ENCODE measurements around the gene ANTXRL. TPM values are rescaled to one million over a fixed set of nuclear protein-coding genes. Genes with fewer than 3 reads are reported as not detected.
"Not testable (repeated sequence)": the region's sequence is repeated elsewhere in the genome, so short reads cannot be mapped to it uniquely, and the experiment has no call there.

The ANTXRL gene
- total RNA-seq, 1 donor = not detected

DNA sequence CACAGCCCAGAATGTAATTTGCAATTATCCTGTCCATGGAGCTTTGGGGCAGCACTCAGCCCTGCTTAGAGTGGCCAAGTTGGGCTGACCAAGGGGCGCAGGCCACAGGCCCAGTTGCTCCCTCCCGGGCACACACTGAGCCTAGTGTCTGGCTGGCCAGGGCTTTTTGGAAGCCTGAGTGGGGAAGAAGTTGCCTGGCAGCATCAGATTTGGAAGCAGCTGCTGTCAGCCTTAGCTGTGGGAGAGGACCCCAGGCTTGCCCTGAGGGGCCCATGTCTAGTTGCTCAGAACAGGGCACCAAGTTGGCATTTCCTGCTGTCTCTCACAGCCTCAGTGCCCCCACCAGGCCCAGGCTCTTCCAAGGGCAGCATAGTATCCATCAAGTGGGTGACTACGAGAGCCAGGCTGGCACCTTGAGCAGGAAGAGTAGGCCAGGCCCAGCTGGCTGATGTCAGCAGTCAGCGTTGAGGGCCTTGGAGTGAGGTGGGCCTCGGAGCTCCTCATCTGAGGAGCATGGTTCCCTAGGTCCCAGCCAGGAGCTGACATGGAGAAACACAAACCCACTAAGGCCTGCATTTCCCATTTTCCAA is 14.4 kb downstream of the ANTXRL start:
- TF ChIP-seq CTCF (IDR thresholded peaks at IDR 0.05; ENCODE audit: insufficient read depth, low read length) = no peak
- no peak overlapping the region for H3K4me3 ChIP-seq (ENCODE audit: low read depth, low read length)
- no peak for DNase-seq (ENCODE audit: low read depth)

GRCh38 chr10:46301721-46302479 is 15.1 kb downstream of the ANTXRL start:
- DNase-seq (ENCODE audit: low read depth) = no peak
- H3K4me3 ChIP-seq (ENCODE audit: low read depth, low read length) = no peak overlapping the region
- no peak for TF ChIP-seq CTCF (IDR thresholded peaks at IDR 0.05; ENCODE audit: insufficient read depth, low read length)

- DNase-seq (ENCODE audit: low read depth); H3K4me3 ChIP-seq (ENCODE audit: low read depth, low read length): not testable (repeated sequence)
These were observed 16.1 kb downstream of the ANTXRL start for GRCh38 chr10:46302765-46303352.

GRCh38 chr10:46304062-46304461 is 17.3 kb downstream of the ANTXRL start:
- DNase-seq (ENCODE audit: low read depth) = no peak

GRCh38 chr10:46304671-46305070 is 17.9 kb downstream of the ANTXRL start:
- H3K4me3 ChIP-seq (ENCODE audit: low read depth, low read length); DNase-seq (ENCODE audit: low read depth): not testable (repeated sequence)

More at GRCh38 chr10:46304062-46304461, 17.3 kb downstream of the ANTXRL start:
- no peak for TF ChIP-seq CTCF (IDR thresholded peaks at IDR 0.05; ENCODE audit: insufficient read depth, low read length)
- no peak overlapping the region for H3K4me3 ChIP-seq (ENCODE audit: low read depth, low read length)

GRCh38 chr10:46305079-46305818 is 18.5 kb downstream of the ANTXRL start:
- TF ChIP-seq CTCF (IDR thresholded peaks at IDR 0.05; ENCODE audit: insufficient read depth, low read length) = no peak
- H3K4me3 ChIP-seq (ENCODE audit: low read depth, low read length) = no peak overlapping the region
- no peak for DNase-seq (ENCODE audit: low read depth)

- DNase-seq (ENCODE audit: low read depth) = no peak
- no peak overlapping the region for H3K4me3 ChIP-seq (ENCODE audit: low read depth, low read length)
- TF ChIP-seq CTCF (IDR thresholded peaks at IDR 0.05; ENCODE audit: insufficient read depth, low read length) = no peak
These were observed 19.2 kb downstream of the ANTXRL start for GRCh38 chr10:46305986-46306385.
